Left forelimb (tissue), 1 donor: Measurements from ENCODE around the gene NUDT3.
"Not testable (repeated sequence)": the region's sequence is repeated elsewhere in the genome, so short reads cannot be mapped to it uniquely, and the experiment has no call there.

Source experiments
- DNase-seq: peaks from one replicate; pipeline ENCODE4 v3.0.0-alpha.2; 2018; ENCODE audit warnings: low spot score

NUDT3 gene

GRCh38 chr6:34393191-34393965 is 909 bp upstream of the NUDT3 start:
- no peak for DNase-seq

DNA sequence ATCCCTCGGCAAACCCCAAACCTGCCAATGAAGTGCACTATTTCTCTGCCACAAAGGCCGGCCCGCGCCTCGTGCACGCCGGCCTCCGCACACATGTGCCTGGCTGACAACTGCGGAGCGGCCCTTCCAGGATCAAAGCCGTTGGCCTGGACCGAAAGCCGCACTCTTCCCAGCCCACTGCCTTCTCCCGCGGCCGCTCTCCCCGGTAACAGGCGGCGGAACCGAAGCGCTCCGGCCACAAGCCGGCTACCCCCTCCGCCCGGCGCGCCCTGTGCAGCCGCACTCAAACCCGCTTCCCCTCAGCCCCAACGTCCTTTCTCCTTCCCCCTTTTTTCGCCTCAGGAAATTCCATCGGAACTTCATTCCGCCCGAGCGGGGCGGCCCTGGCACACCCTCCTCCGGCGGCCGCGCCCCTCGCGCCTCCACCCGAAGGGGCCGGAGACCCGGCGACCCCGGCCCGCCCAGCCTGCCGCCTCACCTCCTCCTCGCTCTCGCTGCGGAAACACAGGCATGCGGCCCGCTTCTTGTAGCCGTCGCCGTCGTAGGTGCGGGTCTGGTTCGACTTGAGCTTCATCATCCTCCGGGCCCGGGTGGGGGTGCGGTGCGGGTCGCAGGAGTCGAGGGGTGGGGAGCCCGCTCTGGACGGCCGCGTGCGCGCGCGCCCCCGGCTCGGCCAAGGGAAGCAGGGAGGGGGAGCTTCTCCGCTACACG is 528 bp downstream of the NUDT3 start:
- peak; percentile 81 for DNase-seq

- DNase-seq, result no peak
These were observed 1.0 kb downstream of the NUDT3 start for GRCh38 chr6:34391473-34391785.

DNA sequence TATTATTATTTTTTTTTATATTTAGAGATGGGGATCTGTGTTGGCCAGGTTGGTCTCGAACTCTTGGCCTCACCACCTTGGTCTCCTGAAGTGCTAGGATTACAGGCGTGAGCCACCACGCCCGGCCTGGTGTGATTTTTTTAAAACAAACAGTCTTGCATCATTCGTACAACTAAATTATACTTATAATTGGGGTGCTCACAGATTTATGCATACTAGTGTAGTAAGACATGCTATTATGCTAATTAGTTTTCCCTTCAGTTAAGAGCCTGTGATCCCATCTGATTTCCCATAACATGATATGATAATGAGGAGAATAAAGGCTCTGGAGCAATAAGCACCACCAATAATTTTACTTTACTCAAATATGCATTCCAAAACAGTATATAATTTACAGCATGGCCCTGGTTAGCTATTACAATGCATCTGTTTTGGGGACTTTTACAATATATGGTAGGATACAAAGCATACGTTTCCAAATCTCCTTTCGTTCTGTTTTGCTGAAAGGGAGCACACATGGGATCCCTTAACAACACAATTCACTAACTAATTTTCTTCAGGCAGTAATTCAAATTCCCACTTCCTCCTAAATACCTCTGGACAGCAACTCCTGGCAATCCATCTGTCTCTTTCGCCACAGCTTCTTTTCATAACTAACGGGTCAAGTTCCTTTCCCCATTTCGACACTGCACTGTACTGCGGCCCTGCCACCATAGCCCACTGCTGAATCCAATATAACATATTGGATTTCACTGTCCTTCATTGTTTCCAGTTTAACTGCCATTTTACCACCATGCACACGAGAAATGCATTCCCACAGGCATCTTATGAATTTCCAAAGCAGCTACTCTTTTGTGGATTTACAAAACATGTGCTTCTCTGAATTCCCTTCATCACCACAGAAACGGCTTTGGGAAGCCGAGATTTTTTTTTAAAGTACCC is 1.7 kb downstream of the NUDT3 start:
- peak; percentile 70 for DNase-seq

DNA sequence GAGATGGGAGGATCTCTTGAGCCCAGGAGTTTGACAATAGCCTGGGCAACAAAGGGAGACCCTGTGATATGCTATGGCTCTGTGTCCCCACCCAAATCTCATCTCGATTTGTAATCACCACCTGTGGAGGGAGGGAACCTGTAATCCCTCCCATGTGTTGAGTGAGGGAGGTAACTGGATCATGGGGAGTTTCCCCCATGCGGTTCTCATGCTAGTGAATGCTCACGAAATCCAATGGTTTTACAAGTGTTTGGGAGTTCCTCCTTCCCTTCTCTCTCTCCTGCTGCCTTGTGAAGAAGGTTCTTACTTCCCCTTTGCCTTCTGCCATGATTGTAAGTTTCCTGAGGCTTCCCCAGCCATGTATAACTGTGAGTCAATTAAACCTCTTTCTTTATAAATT is 3.4 kb downstream of the NUDT3 start:
- no peak for DNase-seq

DNA sequence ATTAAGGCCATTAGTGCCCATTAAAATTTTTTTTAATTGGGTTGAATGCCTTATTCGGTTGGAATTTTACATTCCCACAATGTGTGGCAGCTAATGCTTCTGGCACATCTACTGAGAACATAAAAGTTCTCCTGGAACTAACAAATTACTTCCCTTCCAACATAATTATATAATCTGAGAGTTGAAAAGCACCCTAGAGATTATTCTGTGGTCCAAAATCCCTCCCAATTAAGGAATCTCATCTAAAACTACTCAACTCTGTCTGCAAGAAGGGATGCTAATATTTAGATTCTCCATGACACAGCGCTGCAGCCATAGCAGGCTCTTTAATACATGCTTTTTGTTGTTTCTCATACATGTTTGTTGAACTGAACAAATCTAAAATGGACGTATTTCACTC is 4.0 kb downstream of the NUDT3 start:
- DNase-seq, result no peak

DNA sequence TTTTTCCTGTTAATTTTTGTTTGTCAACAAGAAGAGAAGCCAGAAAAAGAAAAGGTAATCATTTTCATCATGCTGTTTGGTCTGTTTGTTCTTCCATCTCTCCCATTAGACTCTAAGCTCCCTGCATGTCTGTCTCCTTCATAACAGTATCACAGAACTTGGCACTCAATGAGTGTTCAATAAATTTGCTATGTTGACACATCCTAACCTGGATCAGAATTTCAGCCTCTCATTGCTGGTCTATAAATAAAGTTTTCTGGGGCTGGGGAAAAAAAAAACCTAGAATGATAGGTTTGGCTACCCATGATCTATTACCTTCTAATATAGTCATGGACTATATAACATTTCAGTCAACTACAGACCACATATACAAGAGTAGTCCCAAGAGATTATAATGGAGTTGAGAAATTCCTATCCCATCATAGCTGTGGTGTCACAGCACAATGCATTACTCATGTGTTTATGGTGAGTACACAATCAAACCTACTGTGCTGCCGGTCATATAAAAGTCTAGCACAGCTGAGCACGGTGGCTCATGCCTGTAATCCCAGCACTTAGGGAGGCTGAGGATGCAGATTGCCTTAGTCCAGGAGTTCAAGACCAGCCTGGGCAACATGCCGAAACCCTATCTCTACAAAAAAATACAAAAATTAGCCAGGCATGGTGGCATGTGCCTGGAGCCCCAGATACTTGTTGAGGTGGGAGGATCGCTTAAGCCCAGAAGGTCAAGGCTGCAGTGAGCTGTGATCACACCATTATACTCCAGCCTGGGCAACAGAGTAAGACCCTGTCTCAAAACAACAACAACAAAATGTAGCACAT is 5.9 kb downstream of the NUDT3 start:
- DNase-seq, result no peak

- no peak for DNase-seq
These were observed 6.7 kb downstream of the NUDT3 start for GRCh38 chr6:34385793-34386195.

DNA sequence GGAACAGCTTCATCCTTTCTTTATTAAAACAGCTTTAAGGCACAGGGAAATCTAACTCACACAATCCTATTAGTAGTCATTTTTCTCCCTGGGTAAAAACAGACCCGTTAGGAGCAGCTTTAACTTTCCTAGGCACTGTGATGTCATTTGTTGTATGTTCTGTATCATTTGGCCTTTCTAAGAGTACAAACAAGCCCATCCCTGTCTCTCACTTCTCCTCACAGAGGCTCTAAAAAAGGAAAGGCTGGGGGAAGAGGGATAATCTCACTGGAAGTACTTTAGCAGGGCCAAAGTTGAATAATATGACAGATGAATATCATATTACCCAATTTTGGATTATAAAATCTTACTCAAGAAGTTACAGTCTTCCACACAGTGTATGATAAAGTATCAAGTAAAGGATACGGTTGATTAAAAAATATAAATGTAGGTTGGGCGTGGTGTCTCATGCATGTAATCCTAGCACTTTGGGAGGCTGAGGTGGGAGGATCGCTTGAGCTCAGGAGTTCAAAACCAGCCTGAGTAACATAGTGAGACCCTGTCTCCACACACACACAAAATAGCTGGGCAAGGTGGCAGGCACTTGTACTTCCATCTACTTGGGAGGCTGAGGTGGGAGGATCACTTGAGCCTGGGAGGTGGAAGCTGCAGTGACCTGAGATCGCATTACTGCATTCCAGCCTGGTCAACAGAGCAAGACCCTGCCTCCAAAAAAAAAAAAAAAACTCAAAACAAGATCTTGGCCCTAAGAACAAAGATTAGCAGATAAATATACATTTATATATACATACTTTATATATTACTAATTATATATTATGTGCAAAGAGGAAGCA is 7.9 kb downstream of the NUDT3 start:
- DNase-seq, result no peak

DNA sequence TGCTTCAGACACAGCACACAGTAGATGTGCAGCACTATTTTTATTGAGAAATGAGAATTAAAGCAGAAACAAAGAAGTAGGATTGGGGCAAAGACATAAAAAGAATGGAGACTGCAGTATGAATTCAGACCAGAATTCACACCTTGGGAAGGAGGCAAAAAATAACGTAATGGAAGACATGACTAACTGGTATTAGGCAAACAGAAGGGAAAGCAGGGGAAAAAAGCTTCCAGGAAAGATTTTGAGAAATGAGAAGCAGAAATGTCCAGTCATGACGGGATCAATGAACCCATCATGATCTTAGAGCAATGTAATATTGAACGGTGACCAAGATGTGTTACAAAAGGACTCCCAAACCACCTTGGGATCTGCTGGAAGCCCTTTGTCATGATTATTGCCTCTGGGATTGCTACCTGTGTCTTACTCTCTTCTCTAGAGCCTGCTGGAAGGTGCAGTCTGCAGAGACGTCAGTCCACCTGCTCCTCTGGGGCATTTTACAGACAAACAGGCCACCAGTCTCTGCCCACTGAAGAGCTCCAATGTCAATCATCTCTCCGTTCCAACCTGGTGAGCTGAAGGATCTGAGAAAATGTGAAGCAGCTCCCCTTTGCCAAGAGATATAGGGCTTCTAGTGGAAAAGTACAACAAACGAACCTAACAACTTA is 8.7 kb downstream of the NUDT3 start:
- no peak for DNase-seq

DNA sequence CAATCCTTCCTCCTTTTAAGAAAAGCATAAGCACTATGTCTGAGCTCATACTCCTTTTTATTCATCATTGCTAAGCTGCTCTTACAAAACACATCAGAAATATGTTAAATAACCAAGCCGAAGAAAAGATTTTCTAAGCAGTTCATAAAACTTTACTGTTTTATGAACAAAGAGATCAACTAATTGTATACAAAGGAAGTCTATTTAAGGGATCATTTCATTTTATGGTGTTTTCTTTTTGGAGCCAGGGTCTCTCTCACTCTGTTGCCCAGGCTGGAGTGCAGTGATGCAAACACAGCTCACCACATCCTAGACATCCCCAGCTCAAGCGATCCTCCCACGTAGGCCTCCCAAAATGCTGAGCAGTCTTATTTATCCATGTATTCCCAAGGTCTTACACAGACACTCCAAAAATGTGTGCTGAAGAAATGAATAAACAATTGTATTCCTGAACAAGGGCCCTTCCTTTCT is 9.3 kb downstream of the NUDT3 start:
- no peak for DNase-seq

- no peak for DNase-seq
These were observed 11.4 kb downstream of the NUDT3 start for GRCh38 chr6:34381081-34381480.

DNA sequence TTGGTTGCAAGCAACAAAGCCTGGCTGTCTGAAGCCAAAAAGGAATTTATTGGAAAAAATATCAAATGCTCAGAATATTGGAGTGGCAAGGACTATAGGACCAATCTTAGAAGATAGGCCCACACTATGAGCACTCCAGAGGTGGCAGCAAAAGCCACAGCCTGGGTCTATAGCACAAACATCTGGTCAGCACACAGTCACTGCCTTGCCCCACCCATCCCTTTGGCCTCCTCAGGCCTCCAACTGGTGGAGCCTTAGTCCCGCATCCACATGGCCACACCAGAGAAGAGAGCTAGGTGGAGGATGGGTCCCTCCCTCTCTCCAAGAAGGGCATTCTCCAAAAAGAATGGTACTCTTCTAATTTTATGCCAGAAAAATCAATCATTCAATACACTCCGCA is 14.0 kb downstream of the NUDT3 start:
- DNase-seq, result no peak

DNA sequence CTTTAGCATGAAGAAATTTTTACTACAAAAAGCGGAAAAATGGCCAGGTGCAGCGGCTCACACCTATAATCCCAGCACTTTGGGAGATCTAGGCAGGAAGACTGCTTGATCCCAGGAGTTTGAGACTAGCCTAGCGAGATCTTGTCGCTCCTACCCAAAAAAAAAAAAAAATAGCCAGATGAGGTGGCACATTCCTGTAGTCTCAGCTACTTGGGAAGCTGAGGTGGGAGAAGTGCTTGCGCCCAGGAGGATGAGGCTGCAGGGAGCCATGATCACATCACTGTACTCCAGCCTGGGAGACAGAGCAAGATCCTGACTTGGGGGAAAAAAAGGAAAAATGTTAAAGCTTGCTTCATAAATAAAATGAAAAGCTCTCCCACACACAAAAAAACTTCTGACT is 14.5 kb downstream of the NUDT3 start:
- DNase-seq, result no peak

- DNase-seq, result not testable (repeated sequence)
These were observed 14.9 kb downstream of the NUDT3 start for GRCh38 chr6:34377571-34377970.

- no peak for DNase-seq
These were observed 16.6 kb downstream of the NUDT3 start for GRCh38 chr6:34375833-34376232.

DNA sequence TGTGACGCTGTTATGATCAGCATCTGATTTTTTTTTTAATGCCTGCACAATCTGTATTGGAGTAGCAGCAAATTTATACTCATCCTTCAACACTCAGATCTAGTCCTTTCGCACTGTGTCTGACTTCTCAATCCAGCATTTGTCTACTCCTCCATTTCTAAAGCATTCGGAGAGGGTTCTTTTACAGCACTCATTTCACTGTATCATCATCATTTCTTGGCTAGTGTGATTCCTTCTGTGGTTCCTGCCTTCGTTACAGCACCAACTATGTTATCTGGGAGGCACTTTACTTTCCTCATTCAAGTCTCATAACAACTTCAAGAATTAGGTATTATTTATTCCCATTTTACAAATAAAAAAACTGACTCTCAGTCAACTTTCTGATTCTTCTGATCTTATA is 18.0 kb downstream of the NUDT3 start:
- no peak for DNase-seq

DNA sequence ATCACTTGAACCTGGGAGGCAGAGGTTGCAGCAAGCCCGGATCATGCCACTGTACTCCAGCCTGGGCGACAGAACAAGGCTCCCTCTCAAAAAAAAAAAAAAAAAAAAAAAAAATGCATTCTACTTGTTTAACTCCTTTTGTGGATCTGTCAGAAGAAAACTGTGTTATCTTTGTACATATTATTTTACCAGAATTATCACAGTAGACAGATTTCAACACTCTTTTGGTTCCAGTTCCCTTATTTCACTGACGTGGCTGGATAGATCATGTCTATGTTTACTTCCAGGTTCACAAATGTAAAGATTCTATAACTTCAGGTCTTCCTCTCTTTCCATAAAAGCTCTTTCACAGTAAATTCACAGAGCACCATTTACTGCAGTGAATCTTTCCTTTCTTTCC is 18.4 kb downstream of the NUDT3 start:
- DNase-seq, result no peak

GRCh38 chr6:34373511-34373910 is 19.0 kb downstream of the NUDT3 start:
- DNase-seq, result no peak

DNA sequence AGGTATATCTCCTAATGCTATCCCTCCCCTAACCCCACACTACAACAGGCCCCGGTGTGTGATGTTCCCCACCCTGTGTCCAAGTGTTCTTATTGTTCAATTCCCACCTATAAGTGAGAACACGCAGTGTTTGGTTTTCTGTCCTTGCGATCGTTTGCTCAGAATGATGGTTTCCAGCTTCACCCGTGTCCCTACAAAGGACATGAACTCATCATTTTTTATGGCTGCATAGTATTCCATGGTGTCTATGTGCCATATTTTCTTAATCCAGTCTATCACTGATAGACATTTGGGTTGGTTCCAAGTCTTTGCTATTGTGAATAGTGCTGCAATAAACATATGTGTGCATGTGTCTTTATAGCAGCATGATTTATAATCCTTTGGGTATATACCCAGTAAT is 20.6 kb downstream of the NUDT3 start:
- not testable (repeated sequence) for DNase-seq
